Measurements from ENCODE around the gene FADS2.

FADS2 gene

DNA sequence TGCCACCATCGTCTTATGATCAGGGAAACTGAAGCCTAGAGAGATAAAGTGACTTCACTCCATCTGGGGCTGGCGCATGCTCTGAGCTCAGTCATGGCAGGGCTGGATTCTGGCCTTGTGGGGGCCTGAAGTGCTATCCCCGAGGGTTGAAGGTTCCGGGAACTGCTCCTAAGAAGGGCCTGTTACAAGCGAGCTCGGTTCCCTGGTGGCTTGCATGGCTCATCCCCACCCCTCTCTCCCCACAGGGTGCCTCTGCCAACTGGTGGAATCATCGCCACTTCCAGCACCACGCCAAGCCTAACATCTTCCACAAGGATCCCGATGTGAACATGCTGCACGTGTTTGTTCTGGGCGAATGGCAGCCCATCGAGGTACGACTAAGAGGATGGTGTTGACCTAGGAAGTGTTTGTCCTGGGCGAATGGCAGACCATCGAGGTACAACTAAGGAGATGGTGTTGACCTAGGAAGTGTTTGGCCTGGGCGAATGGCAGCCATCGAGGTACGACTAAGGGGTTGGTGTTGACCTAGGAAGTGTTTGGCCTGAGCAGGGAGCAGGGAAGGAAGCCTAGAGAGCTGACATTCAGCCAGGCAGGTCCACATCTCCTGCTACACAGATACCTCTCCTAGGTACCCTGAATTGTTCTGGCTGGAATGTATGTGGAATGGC lies 19.9 kb downstream of the FADS2 start:
- no peak for DNase-seq

DNA sequence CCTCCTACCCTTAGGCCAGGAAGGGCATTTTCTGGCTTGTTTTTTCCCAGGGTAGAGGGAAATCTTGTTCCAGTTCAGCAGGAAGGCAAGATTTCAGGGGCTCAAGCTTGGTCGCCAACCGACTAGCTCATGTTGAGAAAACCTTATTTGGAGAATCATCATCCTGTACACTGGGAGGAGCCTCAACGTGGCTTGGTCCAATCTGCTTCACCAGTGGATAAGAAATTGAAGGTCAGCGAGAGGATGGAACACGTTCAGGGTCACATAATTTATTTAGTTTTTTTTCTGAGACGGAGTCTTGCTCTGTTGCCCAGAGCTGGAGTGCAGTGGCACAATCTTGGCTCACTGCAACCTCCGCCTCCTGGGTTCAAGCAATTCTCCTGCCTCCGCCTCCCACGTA lies 20.5 kb downstream of the FADS2 start:
- DNase-seq = no peak

GRCh38 chr11:61850687-61851086 lies 22.6 kb downstream of the FADS2 start:
- no peak for DNase-seq

- no peak for DNase-seq
Measured at GRCh38 chr11:61851113-61851899, 23.2 kb downstream of the FADS2 start.

DNA sequence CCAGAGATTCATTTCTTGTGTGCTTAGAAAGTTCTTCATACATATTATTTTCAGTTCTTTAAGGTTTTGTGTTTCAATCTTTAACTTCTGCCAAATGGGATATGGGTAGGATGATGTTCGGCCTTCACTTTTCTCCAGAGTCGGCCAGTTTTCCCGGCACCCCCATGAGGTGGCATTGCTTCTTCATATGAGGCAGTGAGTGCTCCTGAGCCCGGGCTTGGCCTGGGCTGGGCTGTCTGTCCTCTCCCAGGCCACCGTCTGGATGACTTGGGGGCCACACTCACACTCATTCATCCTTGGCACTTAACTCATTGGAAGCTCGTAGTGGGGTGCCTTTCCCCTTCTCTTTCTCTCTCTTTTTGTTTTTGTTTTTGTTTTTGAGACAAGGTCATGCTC lies 23.8 kb downstream of the FADS2 start:
- no peak for DNase-seq

DNA sequence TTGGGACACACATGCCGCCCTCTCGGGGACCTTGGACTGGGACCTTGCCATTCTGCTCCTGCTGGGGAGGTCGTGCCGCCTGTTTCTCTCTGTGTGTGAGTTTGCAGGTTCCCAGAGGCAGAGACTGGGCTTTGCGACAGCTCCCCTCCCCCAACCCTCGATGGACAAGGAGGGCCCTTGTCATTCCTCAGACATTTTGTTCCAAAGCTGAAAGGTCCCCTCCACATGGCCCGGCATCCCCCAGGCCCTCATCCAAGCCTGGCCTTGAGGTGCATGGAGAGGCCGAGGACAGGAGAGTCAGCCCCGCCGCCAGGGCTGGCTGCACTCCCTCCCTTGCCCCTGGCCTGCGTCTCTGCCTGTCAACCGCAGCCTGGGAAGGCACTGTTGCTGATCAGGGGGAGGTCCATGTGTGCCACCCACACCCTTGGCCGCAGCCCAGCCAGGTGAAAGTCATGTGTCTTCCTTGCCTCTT lies 25.6 kb downstream of the FADS2 start:
- no peak for DNase-seq

GRCh38 chr11:61854206-61854895 lies 26.3 kb downstream of the FADS2 start:
- no peak for DNase-seq

GRCh38 chr11:61854966-61855714 lies 27.0 kb downstream of the FADS2 start:
- no peak for DNase-seq

GRCh38 chr11:61855939-61856680 lies 28.0 kb downstream of the FADS2 start:
- no peak for DNase-seq

- no peak for DNase-seq
Measured at GRCh38 chr11:61860054-61860903, 32.2 kb downstream of the FADS2 start.

GRCh38 chr11:61861634-61862033 lies 33.5 kb downstream of the FADS2 start:
- DNase-seq = no peak

GRCh38 chr11:61862714-61863547 lies 34.8 kb downstream of the FADS2 start:
- no peak for DNase-seq

GRCh38 chr11:61863548-61864081 lies 35.5 kb downstream of the FADS2 start:
- no peak for DNase-seq

GRCh38 chr11:61864814-61865775 lies 37.0 kb downstream of the FADS2 start:
- DNase-seq = no peak

- DNase-seq = no peak
Measured at GRCh38 chr11:61866231-61866957, 38.3 kb downstream of the FADS2 start.

DNA sequence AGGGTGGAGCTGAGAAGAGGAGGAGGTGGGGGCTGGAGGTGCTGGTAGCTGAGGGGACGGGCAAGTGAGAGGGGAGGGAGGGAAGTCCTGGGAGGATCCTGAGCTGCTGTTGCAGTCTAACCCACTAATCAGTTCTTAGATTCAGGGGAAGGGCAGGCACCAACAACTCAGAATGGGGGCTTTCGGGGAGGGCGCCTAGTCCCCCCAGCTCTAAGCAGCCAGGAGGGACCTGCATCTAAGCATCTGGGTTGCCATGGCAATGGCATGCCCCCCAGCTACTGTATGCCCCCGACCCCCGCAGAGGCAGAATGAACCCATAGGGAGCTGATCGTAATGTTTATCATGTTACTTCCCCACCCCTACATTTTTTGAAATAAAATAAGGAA lies 38.9 kb downstream of the FADS2 start:
- DNase-seq = no peak

GRCh38 chr11:61868571-61869428 lies 40.7 kb downstream of the FADS2 start:
- DNase-seq = no peak

All from DMS79 treated with DMSO at 0.1 percent for 48 hours (cell line).